K562 (cell line): Measurements from ENCODE around the gene CALD1. TPM values are rescaled to one million over a fixed set of nuclear protein-coding genes. Genes with fewer than 3 reads are reported as not detected.

Source experiments
- MTA1 ChIP-seq: fragments of 450-650 bp; IDR thresholded peaks from 2 replicates; pipeline ENCODE4 v1.6.1; 2017; ENCODE audit warnings: borderline replicate concordance
- NFE2 ChIP-seq: IDR thresholded peaks from 2 replicates; pipeline ENCODE4 v1.6.1; 2014; ENCODE audit warnings: antibody characterized with exemption, low read depth
- OTX1 ChIP-seq: fragments of 450-650 bp; formaldehyde crosslinking; IDR thresholded peaks from 2 replicates; pipeline ENCODE4 v1.4.0; 2022; ENCODE audit warnings: mild to moderate bottlenecking
- RAD21 ChIP-seq, 2 experiments: fragments of 250-450 bp in 1 of 2; fragments of 450-650 bp in 1 of 2; sonication (Bioruptor Pico) in 1 of 2; formaldehyde crosslinking in 1 of 2; IDR thresholded peaks in 1 of 2; conservative IDR thresholded peaks in 1 of 2; 2 replicates each; pipeline versions ENCODE4 v1.4.0 to v1.8.0; 2020 to 2022; ENCODE audit warnings: mild to moderate bottlenecking in 2 of 2, moderate library complexity in 1 of 2
- polyA plus RNA-seq, 8 experiments: library from polyadenylated mRNA; depleted of rRNA in 4 of 8; stranded (reverse) in 5 of 8; unstranded in 3 of 8; fragments of >200 nt; fragmentation: Nextera tagmentation in 2 of 8; fragmentation: Illumina TruSeq in 1 of 8; extraction: Ambion mirVana in 2 of 8; extraction: Trizol in 1 of 8; gene quantifications; 2 replicates each; pipeline versions ENCODE4 v1.2.1 to v1.2.3, GENCODE V29; 2011 to 2014; ENCODE audit warnings: inconsistent platforms in 1 of 8, missing spikeins in 1 of 8
- total RNA-seq, 7 experiments: library from RNA; depleted of rRNA in 6 of 7; stranded (reverse); fragments of >200 nt in 6 of 7; fragmentation: Illumina TruSeq in 2 of 7; extraction: Trizol in 2 of 7; gene quantifications; 2 replicates each; pipeline versions ENCODE4 v1.2.1 to v1.2.3, GENCODE V29; 2011 to 2021; ENCODE audit warnings: low replicate concordance in 1 of 7
- TF ChIP-seq, protein P1 (sequence below): fragments of 200-800 bp; sonication (Bioruptor generic); IDR thresholded peaks from 2 replicates; pipeline ENCODE4 v1.6.1; 2016; ENCODE audit warnings: missing genetic modification characterization, missing compliant biosample characterization
- TF ChIP-seq, protein P2 (sequence below): fragments of 200-800 bp; sonication (Bioruptor generic); IDR thresholded peaks from 2 replicates; pipeline ENCODE4 v1.6.1; 2017; ENCODE audit warnings: missing genetic modification characterization, missing compliant biosample characterization
- TF ChIP-seq, protein P3 (sequence below): fragments of 250-450 bp; sonication (Bioruptor Pico); IDR thresholded peaks from 2 replicates; pipeline ENCODE4 v1.4.0; 2020
- TF ChIP-seq, protein P4 (sequence below): fragments of 250-450 bp; sonication (Bioruptor Pico); IDR thresholded peaks from 2 replicates; pipeline ENCODE4 v1.9.0; 2021; ENCODE audit warnings: mild to moderate bottlenecking, inconsistent platforms

CALD1 gene
- total and polyA plus RNA-seq, 9 of the 15 experiments (the other 6 are each of a cell fraction or from before 2014, with no cell fraction given) = 0.40 TPM; not detected in 8

DNA sequence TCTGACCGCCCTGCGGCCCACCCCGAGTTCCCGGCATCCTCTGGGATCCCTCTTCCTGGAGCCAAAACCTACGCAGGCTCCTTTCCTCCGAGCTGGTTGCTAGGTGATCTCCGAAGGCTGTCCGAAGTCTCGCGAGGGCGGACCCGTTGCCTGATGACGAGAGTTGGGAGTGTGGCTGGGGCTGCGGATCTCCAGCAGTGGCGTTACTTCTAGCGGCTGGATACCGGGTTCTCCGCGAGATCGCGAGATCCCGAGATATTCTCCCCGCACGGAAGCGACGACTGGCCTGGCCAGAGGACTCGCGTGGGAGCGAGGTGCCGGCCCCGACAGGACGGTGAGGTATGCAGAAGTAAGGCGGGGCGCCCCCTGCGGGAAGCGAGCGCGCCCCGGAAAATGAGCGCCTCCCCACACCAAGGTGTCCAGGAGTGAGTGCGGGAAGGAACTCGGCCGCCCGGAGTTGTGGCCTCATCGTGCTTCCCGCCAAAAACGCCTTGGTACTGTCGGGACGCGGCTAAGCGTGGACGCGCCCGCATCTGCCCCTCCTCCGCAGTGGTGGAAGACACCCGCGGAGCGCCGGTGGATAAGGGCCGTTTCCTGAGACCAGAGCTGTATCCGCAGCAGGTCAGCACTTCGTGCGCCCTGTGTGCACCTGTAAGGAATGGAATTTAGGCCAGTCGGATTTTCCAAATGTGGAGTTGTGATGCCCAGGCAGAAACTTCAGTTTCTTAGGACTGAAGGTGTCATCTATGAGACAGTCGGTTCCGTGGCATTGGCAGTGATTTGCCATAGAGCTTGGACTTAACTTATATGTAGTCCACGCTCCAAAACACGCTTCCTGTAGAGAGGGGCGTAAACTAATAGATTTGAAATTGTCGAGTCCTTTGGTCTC, 207.2 kb downstream of the CALD1 start, which contains the start of gene AGBL3 (continued):
- TF ChIP-seq, protein P1, sequence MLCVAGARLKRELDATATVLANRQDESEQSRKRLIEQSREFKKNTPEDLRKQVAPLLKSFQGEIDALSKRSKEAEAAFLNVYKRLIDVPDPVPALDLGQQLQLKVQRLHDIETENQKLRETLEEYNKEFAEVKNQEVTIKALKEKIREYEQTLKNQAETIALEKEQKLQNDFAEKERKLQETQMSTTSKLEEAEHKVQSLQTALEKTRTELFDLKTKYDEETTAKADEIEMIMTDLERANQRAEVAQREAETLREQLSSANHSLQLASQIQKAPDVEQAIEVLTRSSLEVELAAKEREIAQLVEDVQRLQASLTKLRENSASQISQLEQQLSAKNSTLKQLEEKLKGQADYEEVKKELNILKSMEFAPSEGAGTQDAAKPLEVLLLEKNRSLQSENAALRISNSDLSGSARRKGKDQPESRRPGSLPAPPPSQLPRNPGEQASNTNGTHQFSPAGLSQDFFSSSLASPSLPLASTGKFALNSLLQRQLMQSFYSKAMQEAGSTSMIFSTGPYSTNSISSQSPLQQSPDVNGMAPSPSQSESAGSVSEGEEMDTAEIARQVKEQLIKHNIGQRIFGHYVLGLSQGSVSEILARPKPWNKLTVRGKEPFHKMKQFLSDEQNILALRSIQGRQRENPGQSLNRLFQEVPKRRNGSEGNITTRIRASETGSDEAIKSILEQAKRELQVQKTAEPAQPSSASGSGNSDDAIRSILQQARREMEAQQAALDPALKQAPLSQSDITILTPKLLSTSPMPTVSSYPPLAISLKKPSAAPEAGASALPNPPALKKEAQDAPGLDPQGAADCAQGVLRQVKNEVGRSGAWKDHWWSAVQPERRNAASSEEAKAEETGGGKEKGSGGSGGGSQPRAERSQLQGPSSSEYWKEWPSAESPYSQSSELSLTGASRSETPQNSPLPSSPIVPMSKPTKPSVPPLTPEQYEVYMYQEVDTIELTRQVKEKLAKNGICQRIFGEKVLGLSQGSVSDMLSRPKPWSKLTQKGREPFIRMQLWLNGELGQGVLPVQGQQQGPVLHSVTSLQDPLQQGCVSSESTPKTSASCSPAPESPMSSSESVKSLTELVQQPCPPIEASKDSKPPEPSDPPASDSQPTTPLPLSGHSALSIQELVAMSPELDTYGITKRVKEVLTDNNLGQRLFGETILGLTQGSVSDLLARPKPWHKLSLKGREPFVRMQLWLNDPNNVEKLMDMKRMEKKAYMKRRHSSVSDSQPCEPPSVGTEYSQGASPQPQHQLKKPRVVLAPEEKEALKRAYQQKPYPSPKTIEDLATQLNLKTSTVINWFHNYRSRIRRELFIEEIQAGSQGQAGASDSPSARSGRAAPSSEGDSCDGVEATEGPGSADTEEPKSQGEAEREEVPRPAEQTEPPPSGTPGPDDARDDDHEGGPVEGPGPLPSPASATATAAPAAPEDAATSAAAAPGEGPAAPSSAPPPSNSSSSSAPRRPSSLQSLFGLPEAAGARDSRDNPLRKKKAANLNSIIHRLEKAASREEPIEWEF = no peak
- TF ChIP-seq NFE2 = peak; percentile 17; the same call in 1 of the 2 replicates
- no peak for TF ChIP-seq OTX1 (CRISPR knock-in tag)
- TF ChIP-seq, protein P2, sequence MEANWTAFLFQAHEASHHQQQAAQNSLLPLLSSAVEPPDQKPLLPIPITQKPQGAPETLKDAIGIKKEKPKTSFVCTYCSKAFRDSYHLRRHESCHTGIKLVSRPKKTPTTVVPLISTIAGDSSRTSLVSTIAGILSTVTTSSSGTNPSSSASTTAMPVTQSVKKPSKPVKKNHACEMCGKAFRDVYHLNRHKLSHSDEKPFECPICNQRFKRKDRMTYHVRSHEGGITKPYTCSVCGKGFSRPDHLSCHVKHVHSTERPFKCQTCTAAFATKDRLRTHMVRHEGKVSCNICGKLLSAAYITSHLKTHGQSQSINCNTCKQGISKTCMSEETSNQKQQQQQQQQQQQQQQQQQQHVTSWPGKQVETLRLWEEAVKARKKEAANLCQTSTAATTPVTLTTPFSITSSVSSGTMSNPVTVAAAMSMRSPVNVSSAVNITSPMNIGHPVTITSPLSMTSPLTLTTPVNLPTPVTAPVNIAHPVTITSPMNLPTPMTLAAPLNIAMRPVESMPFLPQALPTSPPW (CRISPR knock-in tag) = peak; percentile 69
- TF ChIP-seq MTA1 = peak; percentile 58
- TF ChIP-seq, protein P3, sequence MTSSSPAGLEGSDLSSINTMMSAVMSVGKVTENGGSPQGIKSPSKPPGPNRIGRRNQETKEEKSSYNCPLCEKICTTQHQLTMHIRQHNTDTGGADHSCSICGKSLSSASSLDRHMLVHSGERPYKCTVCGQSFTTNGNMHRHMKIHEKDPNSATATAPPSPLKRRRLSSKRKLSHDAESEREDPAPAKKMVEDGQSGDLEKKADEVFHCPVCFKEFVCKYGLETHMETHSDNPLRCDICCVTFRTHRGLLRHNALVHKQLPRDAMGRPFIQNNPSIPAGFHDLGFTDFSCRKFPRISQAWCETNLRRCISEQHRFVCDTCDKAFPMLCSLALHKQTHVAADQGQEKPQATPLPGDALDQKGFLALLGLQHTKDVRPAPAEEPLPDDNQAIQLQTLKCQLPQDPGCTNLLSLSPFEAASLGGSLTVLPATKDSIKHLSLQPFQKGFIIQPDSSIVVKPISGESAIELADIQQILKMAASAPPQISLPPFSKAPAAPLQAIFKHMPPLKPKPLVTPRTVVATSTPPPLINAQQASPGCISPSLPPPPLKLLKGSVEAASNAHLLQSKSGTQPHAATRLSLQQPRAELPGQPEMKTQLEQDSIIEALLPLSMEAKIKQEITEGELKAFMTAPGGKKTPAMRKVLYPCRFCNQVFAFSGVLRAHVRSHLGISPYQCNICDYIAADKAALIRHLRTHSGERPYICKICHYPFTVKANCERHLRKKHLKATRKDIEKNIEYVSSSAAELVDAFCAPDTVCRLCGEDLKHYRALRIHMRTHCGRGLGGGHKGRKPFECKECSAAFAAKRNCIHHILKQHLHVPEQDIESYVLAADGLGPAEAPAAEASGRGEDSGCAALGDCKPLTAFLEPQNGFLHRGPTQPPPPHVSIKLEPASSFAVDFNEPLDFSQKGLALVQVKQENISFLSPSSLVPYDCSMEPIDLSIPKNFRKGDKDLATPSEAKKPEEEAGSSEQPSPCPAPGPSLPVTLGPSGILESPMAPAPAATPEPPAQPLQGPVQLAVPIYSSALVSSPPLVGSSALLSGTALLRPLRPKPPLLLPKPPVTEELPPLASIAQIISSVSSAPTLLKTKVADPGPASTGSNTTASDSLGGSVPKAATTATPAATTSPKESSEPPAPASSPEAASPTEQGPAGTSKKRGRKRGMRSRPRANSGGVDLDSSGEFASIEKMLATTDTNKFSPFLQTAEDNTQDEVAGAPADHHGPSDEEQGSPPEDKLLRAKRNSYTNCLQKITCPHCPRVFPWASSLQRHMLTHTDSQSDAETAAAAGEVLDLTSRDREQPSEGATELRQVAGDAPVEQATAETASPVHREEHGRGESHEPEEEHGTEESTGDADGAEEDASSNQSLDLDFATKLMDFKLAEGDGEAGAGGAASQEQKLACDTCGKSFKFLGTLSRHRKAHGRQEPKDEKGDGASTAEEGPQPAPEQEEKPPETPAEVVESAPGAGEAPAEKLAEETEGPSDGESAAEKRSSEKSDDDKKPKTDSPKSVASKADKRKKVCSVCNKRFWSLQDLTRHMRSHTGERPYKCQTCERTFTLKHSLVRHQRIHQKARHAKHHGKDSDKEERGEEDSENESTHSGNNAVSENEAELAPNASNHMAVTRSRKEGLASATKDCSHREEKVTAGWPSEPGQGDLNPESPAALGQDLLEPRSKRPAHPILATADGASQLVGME (CRISPR knock-in tag) = peak; percentile 43
- peak; percentile 53 to 60 for TF ChIP-seq RAD21 (CRISPR knock-in tag; conservative IDR thresholded peaks at IDR 0.05 in 1 of 2, IDR thresholded peaks at IDR 0.05 in 1 of 2)
- TF ChIP-seq, protein P4, sequence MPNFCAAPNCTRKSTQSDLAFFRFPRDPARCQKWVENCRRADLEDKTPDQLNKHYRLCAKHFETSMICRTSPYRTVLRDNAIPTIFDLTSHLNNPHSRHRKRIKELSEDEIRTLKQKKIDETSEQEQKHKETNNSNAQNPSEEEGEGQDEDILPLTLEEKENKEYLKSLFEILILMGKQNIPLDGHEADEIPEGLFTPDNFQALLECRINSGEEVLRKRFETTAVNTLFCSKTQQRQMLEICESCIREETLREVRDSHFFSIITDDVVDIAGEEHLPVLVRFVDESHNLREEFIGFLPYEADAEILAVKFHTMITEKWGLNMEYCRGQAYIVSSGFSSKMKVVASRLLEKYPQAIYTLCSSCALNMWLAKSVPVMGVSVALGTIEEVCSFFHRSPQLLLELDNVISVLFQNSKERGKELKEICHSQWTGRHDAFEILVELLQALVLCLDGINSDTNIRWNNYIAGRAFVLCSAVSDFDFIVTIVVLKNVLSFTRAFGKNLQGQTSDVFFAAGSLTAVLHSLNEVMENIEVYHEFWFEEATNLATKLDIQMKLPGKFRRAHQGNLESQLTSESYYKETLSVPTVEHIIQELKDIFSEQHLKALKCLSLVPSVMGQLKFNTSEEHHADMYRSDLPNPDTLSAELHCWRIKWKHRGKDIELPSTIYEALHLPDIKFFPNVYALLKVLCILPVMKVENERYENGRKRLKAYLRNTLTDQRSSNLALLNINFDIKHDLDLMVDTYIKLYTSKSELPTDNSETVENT (CRISPR knock-in tag) = peak; percentile 84
